Dendritic cell treated with granulocyte-macrophage colony-stimulating factor and Interleukin-4, amounts not matched to agents 40 ng/mL and 50 ng/mL, for 4 days (primary cell): ENCODE measurements around the gene C11orf24.

Experiments
- H3K27ac Mint-ChIP-seq: one replicate; pipeline ENCODE4 v1.8.0; 2022; ENCODE audit warnings: mild to moderate bottlenecking, mixed read lengths
- H3K27me3 Mint-ChIP-seq: one replicate; pipeline ENCODE4 v1.8.0; 2022; ENCODE audit warnings: mild to moderate bottlenecking, mixed read lengths
- H3K36me3 Mint-ChIP-seq: one replicate; pipeline ENCODE4 v1.8.0; 2022; ENCODE audit warnings: low read depth, mixed read lengths
- H3K4me1 Mint-ChIP-seq: one replicate; pipeline ENCODE4 v1.8.0; 2022; ENCODE audit warnings: low read depth, mixed read lengths
- H3K4me3 Mint-ChIP-seq: one replicate; pipeline ENCODE4 v1.8.0; 2022; ENCODE audit warnings: mild to moderate bottlenecking, moderate library complexity, mixed read lengths
- H3K9me3 Mint-ChIP-seq: one replicate; pipeline ENCODE4 v1.8.0; 2022; ENCODE audit warnings: mixed read lengths
- intact Hi-C: fragments of 100-400 bp; cut with micrococcal nuclease; formaldehyde crosslinking; loops from one replicate; pipeline ENCODE4 v1.15.0; 2022

C11orf24 gene

DNA sequence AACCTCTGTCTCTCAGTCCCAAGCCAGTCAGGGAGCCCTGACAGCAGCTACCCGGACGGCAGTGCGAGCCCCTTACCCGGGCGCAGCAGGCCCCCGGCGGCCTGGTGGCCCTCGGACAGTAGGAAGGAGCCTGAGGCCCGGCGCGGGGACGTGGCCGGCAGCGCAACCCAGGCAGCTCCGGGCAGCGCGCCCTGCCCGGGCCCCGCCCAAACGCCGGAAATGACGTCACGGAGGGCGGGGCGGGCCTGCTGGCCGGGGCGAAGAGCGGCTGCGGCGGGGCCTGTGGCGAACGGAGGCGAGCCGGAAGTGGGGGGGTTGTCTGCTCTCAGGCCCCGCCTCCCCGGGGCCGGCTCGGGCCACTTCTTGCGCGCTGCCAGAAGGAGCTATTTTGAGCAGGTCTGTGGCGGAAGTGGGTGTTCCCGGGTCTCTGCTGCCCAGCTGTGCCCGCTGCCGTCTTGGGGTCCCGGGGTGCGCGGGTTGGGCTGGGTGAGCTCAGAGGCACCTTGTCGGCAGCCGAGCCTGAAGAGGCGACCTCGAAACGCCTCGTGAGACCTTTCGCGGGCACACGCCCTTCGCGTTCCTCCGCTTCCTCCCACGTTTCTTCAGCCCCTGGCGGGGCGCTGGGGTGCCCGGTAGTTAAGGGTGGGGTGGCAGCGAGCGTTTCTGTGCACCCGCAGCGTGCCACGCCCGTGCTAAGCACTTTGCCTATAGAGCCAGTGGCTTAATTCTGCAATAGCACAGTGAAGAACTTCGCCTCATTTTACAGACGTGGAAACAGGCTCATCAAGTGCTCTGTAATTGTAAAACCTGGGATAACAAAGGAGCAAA, at the start of gene C11orf24:
Gene C11orf24 (minus strand): TSS at position 193 of the 828 bp plus-strand sequence. CDS start 8,206 bp downstream, outside the sequence.
- intact Hi-C loops, result loop anchor here (1.0 to 10.0 kb wide), 2 partner anchors 15 to 57 kb away; partner anchors contain the start of gene KMT5B
- Mint-ChIP-seq H3K4me1 (peaks cover 68% of the 10 kb centered on the region), H3K36me3 (peaks cover 21% of the 10 kb centered on the region), H3K27ac (peak within 1 kb of the TSS; percentile 100), H3K27me3 (no peaks in the 10 kb centered on the region), H3K9me3 (no peaks in the 10 kb centered on the region), H3K4me3 (peak within 1 kb of the TSS; percentile 99)

- peaks cover 64% of the 10 kb centered on the region for H3K27me3 Mint-ChIP-seq
- H3K4me3 Mint-ChIP-seq, result no peak overlapping the region
- H3K27ac Mint-ChIP-seq, result no peak overlapping the region
- H3K36me3 Mint-ChIP-seq, result no peaks in the 10 kb centered on the region
- H3K9me3 Mint-ChIP-seq, result no peaks in the 10 kb centered on the region
- intact Hi-C loops, result no loop called here
- peaks cover 23% of the 10 kb centered on the region for H3K4me1 Mint-ChIP-seq
These were observed 45.5 kb upstream of the C11orf24 start for GRCh38 chr11:68317147-68317785.

- no peak overlapping the region for H3K27ac Mint-ChIP-seq
- no peak overlapping the region for H3K4me3 Mint-ChIP-seq
- no peaks in the 10 kb centered on the region for H3K36me3 Mint-ChIP-seq
- H3K27me3 Mint-ChIP-seq, result peaks cover 69% of the 10 kb centered on the region
- peaks cover 37% of the 10 kb centered on the region for H3K4me1 Mint-ChIP-seq
- no peaks in the 10 kb centered on the region for H3K9me3 Mint-ChIP-seq
- intact Hi-C loops, result no loop called here
These were observed 43.6 kb upstream of the C11orf24 start for GRCh38 chr11:68315171-68315920.

DNA sequence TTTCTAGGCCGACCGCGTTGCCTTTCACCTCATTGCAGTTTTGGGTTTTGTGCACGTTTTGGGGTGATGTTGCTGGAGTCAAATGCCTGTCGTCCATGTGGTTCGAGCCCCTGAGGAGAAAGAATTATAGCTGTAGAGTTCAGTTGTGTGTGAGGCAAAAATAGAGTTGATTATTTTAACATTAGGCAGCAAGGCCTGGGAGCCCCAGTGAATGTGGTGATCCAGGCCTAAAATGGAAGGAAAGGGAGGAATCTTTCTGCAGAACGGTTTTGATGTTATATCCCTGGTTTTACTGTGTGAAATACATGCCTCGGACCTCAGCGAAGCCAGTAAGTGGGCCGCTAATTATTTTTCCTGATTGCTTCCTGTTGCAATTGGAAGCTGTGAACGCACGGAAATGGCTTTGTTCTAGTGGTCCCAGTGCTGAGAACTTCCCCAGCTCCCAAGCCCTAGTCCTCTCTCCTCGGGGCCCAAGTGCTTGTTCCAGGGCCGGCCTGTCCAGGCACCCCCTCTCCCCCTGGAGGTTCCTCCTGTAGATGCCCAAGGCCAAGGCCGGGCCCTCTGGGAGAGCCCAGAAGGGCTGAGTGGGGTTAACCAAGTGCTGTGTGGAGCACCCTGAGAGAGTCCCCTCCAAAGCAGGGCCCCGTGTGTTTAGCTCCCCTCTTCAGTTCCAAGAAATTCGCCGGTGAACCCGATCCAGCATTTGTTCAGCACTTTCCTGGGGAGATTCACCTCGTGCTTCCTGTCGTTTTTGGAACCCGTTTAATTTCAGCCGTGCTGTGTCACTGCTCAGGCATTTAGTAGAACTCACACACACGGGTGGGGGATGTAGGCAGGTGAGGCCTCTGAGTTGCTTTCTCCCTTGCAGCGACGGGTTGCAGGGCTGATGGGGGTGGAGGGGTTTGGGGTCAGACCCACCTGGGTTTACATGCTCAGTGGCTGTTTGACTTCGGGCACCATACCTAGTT, 42.7 kb upstream of the C11orf24 start:
- Mint-ChIP-seq H3K36me3 (no peaks in the 10 kb centered on the region), H3K4me1 (peaks cover 37% of the 10 kb centered on the region), H3K9me3 (no peaks in the 10 kb centered on the region), H3K27ac (no peak overlapping the region), H3K27me3 (peaks cover 77% of the 10 kb centered on the region), H3K4me3 (no peak overlapping the region)
- intact Hi-C loops, result no loop called here

DNA sequence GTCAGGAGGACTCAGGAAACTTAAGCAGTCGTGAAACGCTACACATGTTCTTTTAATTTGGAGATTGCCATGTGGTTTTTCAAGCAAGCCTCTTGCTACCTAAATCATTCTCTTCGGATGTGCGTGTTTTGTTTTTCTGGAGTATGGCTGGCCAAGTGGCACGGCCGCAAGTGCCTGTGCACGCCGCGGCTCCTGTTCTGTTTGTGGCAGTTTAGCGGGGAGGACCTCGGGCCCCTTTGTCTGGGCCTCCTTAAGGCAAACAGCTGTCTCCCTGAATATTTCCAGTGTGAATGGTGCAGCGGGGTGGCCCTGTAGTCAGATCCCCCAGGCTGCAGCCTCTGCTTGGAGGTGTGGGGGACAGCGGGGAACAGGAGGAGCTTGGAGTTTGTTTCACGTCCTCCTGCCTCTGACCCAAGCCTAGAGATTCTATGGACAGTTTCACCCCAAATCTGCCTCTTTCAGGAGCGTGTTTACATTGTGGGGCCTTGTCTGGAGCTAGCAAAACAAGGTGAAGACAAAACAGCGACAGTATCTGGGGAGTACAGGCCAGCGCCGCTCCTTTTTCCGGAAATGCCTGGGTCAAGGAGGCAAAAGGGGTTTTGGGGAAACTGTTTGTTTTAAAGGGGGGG, 41.9 kb upstream of the C11orf24 start:
- peak overlapping the region; percentile 65 for H3K4me3 Mint-ChIP-seq
- H3K27me3 Mint-ChIP-seq, result peaks cover 77% of the 10 kb centered on the region
- no peaks in the 10 kb centered on the region for H3K36me3 Mint-ChIP-seq
- no peaks in the 10 kb centered on the region for H3K9me3 Mint-ChIP-seq
- H3K4me1 Mint-ChIP-seq, result peaks cover 37% of the 10 kb centered on the region
- no peak overlapping the region for H3K27ac Mint-ChIP-seq
- intact Hi-C loops, result no loop called here

- H3K27me3 Mint-ChIP-seq, result peaks cover 73% of the 10 kb centered on the region
- H3K9me3 Mint-ChIP-seq, result no peaks in the 10 kb centered on the region
- intact Hi-C loops, result no loop called here
- peak overlapping the region; percentile 65 for H3K4me3 Mint-ChIP-seq
- H3K36me3 Mint-ChIP-seq, result no peaks in the 10 kb centered on the region
- H3K27ac Mint-ChIP-seq, result no peak overlapping the region
- H3K4me1 Mint-ChIP-seq, result peaks cover 42% of the 10 kb centered on the region
These were observed 41.2 kb upstream of the C11orf24 start for GRCh38 chr11:68312780-68313573.

GRCh38 chr11:68312117-68312779, 40.5 kb upstream of the C11orf24 start, which contains the start of gene LRP5:
Gene LRP5, plus strand, starts transcription at chr11:68312591. Its CDS starts 124 bp downstream, at chr11:68312715.
- peak within 1 kb of the TSS; percentile 65 for H3K4me3 Mint-ChIP-seq
- H3K9me3 Mint-ChIP-seq, result no peaks in the 10 kb centered on the region
- H3K27ac Mint-ChIP-seq, result no peak within 1 kb of the TSS
- H3K4me1 Mint-ChIP-seq, result peaks cover 42% of the 10 kb centered on the region
- H3K36me3 Mint-ChIP-seq, result no peaks in the 10 kb centered on the region
- H3K27me3 Mint-ChIP-seq, result peaks cover 69% of the 10 kb centered on the region
- intact Hi-C loops, result no loop called here

DNA sequence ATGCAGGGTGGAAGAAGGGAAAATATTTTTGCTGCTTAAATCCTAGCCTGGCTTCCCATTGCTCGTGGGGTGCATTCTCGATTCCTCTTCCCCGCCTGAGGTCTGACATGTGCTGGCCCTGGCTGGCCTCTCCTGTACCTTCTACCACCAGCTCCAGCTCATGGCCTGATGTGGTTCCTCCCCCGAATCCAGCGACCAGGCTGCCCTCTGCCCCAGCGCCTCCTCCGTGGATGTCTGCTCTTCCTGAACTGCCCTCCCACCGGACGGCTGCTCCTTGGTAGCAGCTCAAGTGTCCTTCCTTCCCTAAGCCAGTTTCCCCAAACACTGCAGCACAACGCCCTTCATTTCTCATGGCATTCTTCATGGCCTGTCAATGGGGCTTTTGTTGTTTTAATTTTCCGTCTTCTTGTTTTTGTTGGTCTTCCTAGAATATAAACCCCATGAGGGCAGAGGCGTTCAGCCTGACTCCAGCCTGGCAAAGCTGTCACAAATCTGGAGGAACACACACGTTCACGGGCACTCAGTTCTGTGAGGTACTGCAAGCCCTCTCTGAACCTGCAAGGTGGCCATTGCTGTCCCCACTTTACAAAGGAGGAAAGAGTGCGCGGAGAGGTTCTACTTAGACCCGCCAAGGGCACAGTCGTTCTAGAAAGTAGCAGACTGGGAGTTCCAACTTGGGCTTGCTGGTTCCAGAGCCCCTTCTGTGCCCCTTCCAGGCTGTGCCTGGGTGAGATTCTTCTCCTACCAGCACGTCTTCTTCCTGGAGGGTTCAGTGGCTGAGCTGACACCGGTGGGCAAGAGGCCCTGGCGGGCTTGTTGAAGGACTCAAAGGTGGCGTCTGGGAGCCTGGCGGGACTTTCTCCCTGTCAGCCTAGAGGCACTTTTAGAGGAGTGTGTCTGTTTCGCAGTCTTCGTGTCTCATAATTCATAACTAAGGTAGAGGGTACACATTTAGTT, 39.7 kb upstream of the C11orf24 start:
- H3K27me3 Mint-ChIP-seq, result peaks cover 61% of the 10 kb centered on the region
- H3K27ac Mint-ChIP-seq, result no peak overlapping the region
- intact Hi-C loops, result no loop called here
- H3K36me3 Mint-ChIP-seq, result no peaks in the 10 kb centered on the region
- H3K4me3 Mint-ChIP-seq, result peak overlapping the region; percentile 50
- H3K9me3 Mint-ChIP-seq, result no peaks in the 10 kb centered on the region
- H3K4me1 Mint-ChIP-seq, result peaks cover 42% of the 10 kb centered on the region

DNA sequence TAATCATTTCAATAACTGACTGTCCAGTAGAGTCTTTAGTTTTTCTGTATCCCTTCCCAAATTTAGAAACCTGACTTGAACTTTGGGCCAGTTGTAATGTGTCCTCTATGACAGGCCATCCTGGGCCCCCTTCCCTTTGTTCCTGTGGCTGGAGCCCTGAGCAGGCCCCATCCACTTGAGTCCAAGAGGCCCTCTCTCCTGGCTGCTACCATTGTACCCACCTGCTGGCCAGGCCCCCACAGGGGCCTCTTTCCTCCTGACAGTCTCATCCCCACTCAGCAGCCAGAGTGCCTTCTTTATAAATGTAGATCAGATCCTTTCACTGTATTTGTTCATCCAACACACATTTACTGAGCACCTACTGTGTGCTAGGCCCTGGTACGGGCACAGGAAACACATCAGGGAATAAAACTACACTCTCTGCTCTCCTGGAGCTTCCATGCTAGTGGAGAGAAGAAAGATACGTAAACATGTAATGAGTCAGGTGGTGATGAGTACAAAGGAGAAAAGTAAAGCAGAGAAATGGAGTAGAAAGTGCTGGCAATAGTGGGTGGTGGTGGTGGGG, 37.9 kb upstream of the C11orf24 start:
- Mint-ChIP-seq H3K27me3 (peaks cover 48% of the 10 kb centered on the region), H3K27ac (no peak overlapping the region), H3K9me3 (no peaks in the 10 kb centered on the region), H3K4me3 (no peak overlapping the region), H3K4me1 (peaks cover 36% of the 10 kb centered on the region), H3K36me3 (no peaks in the 10 kb centered on the region)
- intact Hi-C loops, result no loop called here

DNA sequence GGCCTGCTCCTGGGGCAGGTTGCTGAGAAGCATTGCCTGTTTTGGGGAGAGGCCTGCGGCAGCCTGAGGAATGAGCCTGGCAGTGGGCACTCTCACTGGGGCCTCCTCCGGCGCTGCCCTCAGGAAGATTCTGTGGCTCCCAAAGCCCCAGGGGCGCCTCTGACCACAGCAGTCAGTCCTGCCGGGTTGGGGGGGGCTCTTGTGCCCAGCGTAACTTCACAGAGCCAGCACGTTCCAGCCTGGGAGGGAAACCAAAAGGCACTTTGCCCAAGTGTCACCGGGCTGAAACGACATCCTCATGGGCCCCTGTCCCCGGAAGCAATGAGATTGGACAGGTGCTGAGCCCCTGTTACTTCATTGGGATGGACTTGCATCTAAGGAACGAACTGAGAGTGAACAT, 36.3 kb upstream of the C11orf24 start:
- Mint-ChIP-seq H3K27me3 (peaks cover 34% of the 10 kb centered on the region), H3K4me3 (no peak overlapping the region), H3K27ac (no peak overlapping the region), H3K36me3 (no peaks in the 10 kb centered on the region), H3K9me3 (no peaks in the 10 kb centered on the region), H3K4me1 (peaks cover 25% of the 10 kb centered on the region)
- intact Hi-C loops, result no loop called here

GRCh38 chr11:68306636-68307035, 34.9 kb upstream of the C11orf24 start:
- Mint-ChIP-seq H3K27me3 (peaks cover 28% of the 10 kb centered on the region), H3K36me3 (no peaks in the 10 kb centered on the region), H3K27ac (no peak overlapping the region), H3K9me3 (no peaks in the 10 kb centered on the region), H3K4me3 (no peak overlapping the region), H3K4me1 (peaks cover 29% of the 10 kb centered on the region)
- intact Hi-C loops, result no loop called here
